Measurements from ENCODE around the gene SAPCD2. TPM values are rescaled to one million over a fixed set of nuclear protein-coding genes. Genes with fewer than 3 reads are reported as not detected.

Gene SAPCD2
- total RNA-seq, 4 donors from 2014 or later = 0.16 to 0.24 (median 0.17) TPM; not detected in 1

- Histone ChIP-seq H3K4me3 (no peak within 1 kb of the TSS), H3K36me3 (no peaks in the 10 kb centered on the region), H3K9me3 (no peaks in the 10 kb centered on the region), H3K4me1 (peaks cover 16 to 17% of the 10 kb centered on the region in 2 donors), H3K27me3 (peaks cover 0 to 6% (median 0%) of the 10 kb centered on the region in 3 donors), H3K27ac (no peak within 1 kb of the TSS)
- TF ChIP-seq CTCF (IDR thresholded peaks at IDR 0.05 in 4 of 5, conservative IDR thresholded peaks at IDR 0.05 in 1 of 5) = no peak
- no peak for TF ChIP-seq POLR2A (IDR thresholded peaks at IDR 0.05)
- intact Hi-C loops (cut with DNase I; ENCODE audit: low total_unique reads) = no loop called here
- ATAC-seq (no peak), DNase-seq (no peak)
- in situ Hi-C loops (cut with MboI; ENCODE audit: low sequenced_read_pairs in 4 of 4) = loop anchor here in 3 of 4 donors (5.0 to 10.0 kb wide), 3 partner anchors 87 to 247 kb away; partner anchors contain the start of genes C8G (in 1 of the 3) and FBXW5 (in 1 of the 3)
Measured at GRCh38 chr9:137031904-137032640, 38.3 kb downstream of the SAPCD2 start, which contains the start of gene FUT7. Gene FUT7, minus strand, starts transcription at chr9:137032088. Its CDS starts 97 bp downstream, at chr9:137031991.

GRCh38 chr9:137030538-137031527, 39.5 kb downstream of the SAPCD2 start:
- no peak overlapping the region for H3K27ac ChIP-seq
- ATAC-seq (no peak), DNase-seq (no peak)
- H3K9me3 ChIP-seq = no peaks in the 10 kb centered on the region
- peaks cover 23% of the 10 kb centered on the region in 2 donors for H3K4me1 ChIP-seq
- peaks cover 0 to 6% (median 0%) of the 10 kb centered on the region in 3 donors for H3K27me3 ChIP-seq
- TF ChIP-seq POLR2A (IDR thresholded peaks at IDR 0.05) (no peak), CTCF (IDR thresholded peaks at IDR 0.05 in 4 of 5, conservative IDR thresholded peaks at IDR 0.05 in 1 of 5) (no peak)
- H3K4me3 ChIP-seq = no peak overlapping the region
- intact Hi-C loops (cut with DNase I; ENCODE audit: low total_unique reads) = no loop called here
- H3K36me3 ChIP-seq = no peaks in the 10 kb centered on the region
- in situ Hi-C loops (cut with MboI; ENCODE audit: low sequenced_read_pairs in 4 of 4) = loop anchor here in 3 of 4 donors (5.0 to 10.0 kb wide), 3 partner anchors 86 to 246 kb away; partner anchors contain the start of genes C8G (in 1 of the 3) and FBXW5 (in 1 of the 3)

- no peak for TF ChIP-seq CTCF (IDR thresholded peaks at IDR 0.05 in 4 of 5, conservative IDR thresholded peaks at IDR 0.05 in 1 of 5)
- no peak for TF ChIP-seq POLR2A (IDR thresholded peaks at IDR 0.05)
- H3K4me3 ChIP-seq = no peak overlapping the region
- H3K4me1 ChIP-seq = peaks cover 21 to 23% of the 10 kb centered on the region in 2 donors
- H3K27ac ChIP-seq = no peak overlapping the region
- no peak for ATAC-seq
- H3K27me3 ChIP-seq = peaks cover 0 to 6% (median 0%) of the 10 kb centered on the region in 3 donors
- intact Hi-C loops (cut with DNase I; ENCODE audit: low total_unique reads) (no loop called here), in situ Hi-C loops (cut with MboI; ENCODE audit: low sequenced_read_pairs in 4 of 4) (loop anchor here in 3 of 4 donors (5.0 to 10.0 kb wide), 3 partner anchors 85 to 245 kb away; partner anchors contain the start of genes C8G (in 1 of the 3) and FBXW5 (in 1 of the 3))
- no peaks in the 10 kb centered on the region for H3K9me3 ChIP-seq
- no peaks in the 10 kb centered on the region for H3K36me3 ChIP-seq
- no peak for DNase-seq
Measured at GRCh38 chr9:137030006-137030405, 40.4 kb downstream of the SAPCD2 start.

- no peaks in the 10 kb centered on the region for H3K27me3 ChIP-seq
- H3K9me3 ChIP-seq = no peaks in the 10 kb centered on the region
- in situ Hi-C loops (cut with MboI; ENCODE audit: low sequenced_read_pairs in 4 of 4) (no loop called here), intact Hi-C loops (cut with DNase I; ENCODE audit: low total_unique reads) (loop anchor here (2.0 to 5.0 kb wide), 2 partner anchors 84 to 182 kb away; partner anchors contain the start of genes C8G, FBXW5 and PHPT1)
- DNase-seq = peak; percentile 45 to 60
- peak overlapping the region; percentile 76 to 91 (median 79) for H3K4me3 ChIP-seq
- no peaks in the 10 kb centered on the region for H3K36me3 ChIP-seq
- peaks cover 20 to 23% of the 10 kb centered on the region in 2 donors for H3K4me1 ChIP-seq
- TF ChIP-seq CTCF (IDR thresholded peaks at IDR 0.05 in 4 of 5, conservative IDR thresholded peaks at IDR 0.05 in 1 of 5) (peak; percentile 64 to 91 (median 87)), POLR2A (IDR thresholded peaks at IDR 0.05) (no peak)
- peak; percentile 50 to 60 for ATAC-seq
- H3K27ac ChIP-seq = no peak overlapping the region
Measured at GRCh38 chr9:137029058-137029936, 41.1 kb downstream of the SAPCD2 start.

All from gastrocnemius medialis (tissue), 4 donors.